GM10266 (cell line): ENCODE measurements around the gene CDH13.

Source experiments
- DNase-seq: peaks from one replicate; pipeline ENCODE4 v3.0.0; 2012; ENCODE audit errors: extremely low spot score
- TF ChIP-seq, protein P1 (sequence below): IDR thresholded peaks from 2 replicates; pipeline ENCODE4 v1.5.1; 2012; ENCODE audit warnings: mild to moderate bottlenecking, low read depth; ENCODE audit not compliant: control insufficient read depth, insufficient read depth; ENCODE audit errors: missing control alignments

CDH13 gene

DNA sequence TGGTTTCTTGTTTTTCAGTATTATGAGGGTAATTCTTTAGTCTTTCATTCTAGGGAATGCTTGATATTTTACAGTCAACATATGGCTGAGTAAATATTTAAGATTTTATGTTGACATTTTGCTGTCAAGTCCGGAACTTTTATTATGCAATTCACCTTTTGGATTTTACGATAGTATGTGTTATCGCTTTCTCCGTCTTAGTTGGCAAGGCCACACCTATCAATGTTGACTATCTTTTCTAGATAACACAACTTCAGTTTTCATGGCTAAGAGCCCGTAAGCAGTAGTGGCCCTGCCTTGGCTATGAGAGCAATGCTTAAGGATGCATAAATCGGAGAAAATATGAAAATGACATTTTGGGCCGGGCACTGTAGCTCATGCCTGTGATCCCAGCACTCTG is 39.5 kb upstream of the CDH13 start:
- TF ChIP-seq, protein P1, sequence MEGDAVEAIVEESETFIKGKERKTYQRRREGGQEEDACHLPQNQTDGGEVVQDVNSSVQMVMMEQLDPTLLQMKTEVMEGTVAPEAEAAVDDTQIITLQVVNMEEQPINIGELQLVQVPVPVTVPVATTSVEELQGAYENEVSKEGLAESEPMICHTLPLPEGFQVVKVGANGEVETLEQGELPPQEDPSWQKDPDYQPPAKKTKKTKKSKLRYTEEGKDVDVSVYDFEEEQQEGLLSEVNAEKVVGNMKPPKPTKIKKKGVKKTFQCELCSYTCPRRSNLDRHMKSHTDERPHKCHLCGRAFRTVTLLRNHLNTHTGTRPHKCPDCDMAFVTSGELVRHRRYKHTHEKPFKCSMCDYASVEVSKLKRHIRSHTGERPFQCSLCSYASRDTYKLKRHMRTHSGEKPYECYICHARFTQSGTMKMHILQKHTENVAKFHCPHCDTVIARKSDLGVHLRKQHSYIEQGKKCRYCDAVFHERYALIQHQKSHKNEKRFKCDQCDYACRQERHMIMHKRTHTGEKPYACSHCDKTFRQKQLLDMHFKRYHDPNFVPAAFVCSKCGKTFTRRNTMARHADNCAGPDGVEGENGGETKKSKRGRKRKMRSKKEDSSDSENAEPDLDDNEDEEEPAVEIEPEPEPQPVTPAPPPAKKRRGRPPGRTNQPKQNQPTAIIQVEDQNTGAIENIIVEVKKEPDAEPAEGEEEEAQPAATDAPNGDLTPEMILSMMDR: no peak
- no peak for DNase-seq

DNA sequence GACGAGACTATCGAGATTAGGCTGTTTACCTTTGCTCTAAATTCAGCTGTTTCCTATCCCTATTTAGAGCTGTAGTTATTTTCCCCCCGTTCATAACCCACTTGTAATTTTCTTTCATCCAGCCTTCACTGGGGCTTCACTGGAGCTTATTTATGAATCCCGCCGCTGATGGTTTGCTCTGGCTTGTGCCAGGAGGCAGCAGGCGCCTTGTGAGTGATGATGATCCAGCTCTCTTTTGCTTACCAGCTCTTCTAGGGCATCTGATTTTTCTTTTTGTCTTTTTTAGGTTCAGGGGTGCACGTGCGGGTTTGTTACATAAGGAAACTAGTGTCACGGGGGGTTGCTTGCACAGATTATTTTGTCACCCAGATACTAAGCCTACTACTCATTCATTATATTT is 37.4 kb upstream of the CDH13 start:
- DNase-seq: no peak
- TF ChIP-seq, protein P1: no peak

DNA sequence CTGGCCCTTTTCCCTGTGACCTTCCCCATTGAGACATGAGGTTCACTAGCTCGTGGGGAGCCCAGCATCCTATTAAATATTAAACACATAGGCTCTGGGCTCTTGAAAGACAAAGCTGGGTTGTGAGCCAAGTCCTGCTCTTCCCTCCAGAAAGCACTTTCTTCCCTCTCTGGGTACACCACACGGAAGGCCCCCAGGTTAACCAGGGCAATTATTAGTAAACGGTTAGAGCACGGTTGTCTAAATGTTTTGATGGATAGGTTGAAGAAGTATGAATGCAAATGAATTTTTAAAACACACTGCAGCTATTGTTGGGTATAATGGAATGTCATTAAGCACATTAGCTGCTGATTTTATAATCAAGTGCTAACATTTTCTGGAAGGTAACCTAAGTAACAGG is 32.7 kb upstream of the CDH13 start:
- TF ChIP-seq, protein P1: no peak
- no peak for DNase-seq

DNA sequence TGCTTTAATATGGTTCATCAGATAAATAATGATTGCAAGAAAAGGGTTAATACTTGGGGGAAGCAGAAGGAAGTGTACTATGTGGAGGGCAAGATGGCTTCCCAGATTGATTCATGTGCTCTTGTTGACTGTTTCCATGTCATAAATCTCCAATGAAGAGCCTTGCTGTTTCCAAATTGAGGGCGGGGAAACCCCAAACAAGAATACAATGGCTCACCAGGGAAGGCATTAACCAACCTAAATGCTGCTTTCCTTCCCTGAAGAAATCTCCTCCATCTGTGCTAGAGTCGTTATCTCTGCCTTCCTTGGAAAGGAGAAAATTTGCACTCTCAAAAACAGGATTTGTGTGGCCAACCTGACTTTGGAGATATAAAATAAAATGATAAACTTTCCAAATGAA is 28.0 kb upstream of the CDH13 start:
- TF ChIP-seq, protein P1: no peak
- no peak for DNase-seq

DNA sequence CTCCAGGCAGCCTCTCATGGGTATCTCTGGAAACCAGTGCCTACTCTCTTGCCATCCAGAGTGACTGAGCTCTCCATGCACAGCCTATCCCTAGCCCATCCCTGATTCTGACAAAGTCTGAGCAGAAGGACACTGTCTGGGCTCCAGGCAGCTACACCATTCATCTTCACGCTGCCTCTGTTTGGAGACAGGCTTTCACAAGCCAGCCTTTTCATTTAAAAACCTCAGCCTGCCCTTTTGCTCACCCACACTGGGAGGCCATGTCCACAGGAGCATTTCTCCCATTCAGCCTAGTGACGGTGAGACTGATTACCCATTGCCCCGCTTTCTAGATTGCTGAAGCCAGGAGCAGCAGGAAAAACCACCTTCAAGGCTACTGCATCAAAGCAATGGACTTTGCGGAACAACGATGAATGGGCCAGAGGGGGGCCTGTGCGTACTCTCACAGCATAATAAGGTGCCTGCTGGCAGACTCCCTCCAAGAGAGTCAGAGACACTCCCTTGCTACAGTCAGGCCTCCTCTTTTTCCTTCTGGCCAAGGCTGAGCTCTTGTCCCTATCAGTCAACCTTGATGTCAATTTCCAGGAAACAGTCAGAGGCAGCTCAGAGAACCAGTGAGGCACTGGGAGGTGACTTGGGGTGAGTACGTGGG is 24.7 kb upstream of the CDH13 start:
- no peak for DNase-seq
- TF ChIP-seq, protein P1: no peak

DNA sequence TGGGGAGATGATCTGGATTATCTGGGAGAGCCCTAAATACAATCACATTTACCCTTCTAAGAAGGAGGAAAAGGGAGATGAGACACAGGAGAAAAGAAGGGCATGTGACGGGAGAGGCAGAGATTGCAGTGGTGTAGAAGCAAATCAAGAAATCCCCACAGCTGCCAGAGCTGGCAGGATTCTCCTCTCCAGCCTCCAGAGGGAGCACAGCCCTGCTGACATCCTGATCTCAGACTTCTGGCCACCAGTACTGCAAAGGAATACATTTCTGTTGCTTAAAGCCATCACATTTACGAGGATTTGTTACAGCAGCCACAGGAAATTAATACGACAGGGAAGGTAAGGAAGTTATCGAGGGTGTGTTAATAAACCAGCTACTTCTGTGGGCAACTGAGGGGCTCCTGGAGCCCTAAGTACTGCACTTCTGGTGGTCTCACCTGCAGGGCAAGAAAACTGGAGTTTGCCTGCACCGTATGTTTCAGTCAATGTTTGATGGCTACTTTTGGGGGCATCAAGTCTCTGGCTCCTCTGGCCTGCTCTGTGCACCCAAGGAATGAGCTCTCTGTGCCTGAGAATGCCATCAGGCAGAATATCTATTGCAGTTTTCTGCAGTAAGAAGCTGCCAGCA is 22.9 kb upstream of the CDH13 start:
- DNase-seq: no peak
- TF ChIP-seq, protein P1: no peak

DNA sequence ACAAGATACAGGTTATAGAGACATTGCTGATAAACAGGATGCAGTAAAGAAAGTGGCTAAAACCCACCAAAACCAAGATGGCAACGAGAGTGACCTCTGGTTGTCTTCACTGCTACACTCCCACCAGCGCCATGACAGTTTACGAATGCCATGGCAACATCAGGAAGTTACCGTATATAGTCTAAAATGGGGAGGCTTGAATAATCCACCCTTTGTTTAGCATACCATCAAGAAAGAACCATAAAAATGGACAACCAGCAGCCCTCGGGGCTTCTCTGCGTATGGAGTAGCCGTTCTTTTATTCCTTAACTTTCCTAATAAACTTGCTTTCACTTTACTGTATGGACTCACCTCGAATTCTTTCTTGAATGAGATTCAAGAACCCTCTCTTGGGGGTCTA is 21.7 kb upstream of the CDH13 start:
- TF ChIP-seq, protein P1: no peak
- DNase-seq: no peak
